Spleen (tissue), 7 donors: Measurements from ENCODE around the gene NINJ1.

ENCODE experiments used
- POLR2A ChIP-seq, 3 donors: fragments of 450-650 bp; IDR thresholded peaks; one replicate each; pipeline ENCODE4 v1.5.1; 2017; ENCODE audit warnings: antibody characterized with exemption in 3 of 3, mild to moderate bottlenecking in 1 of 3
- POLR2AphosphoS5 ChIP-seq, 3 donors: sonication (generic); formaldehyde crosslinking; IDR thresholded peaks; one replicate each; pipeline ENCODE4 v1.5.1; 2017; ENCODE audit warnings: antibody characterized with exemption in 3 of 3
- TF ChIP-seq, protein P1 (sequence below), 11 experiments: fragments of 200-600 bp in 7 of 11; fragments of 450-650 bp in 4 of 11; sonication (generic) in 4 of 11; IDR thresholded peaks in 8 of 11; conservative IDR thresholded peaks in 3 of 11; 1 replicate in 7 of 11; 2 replicates in 4 of 11; pipeline versions ENCODE4 v1.4.0 to v1.8.0; 2016 to 2021; ENCODE audit warnings: antibody characterized with exemption in 11 of 11, inconsistent platforms in 4 of 11, mild to moderate bottlenecking in 1 of 11
- donor health status: DM: no; HTN: no; CAD: no; lungs with moderate emphysema.
- donor health status: DM: no; HTN: no; CAD: no.
- donor health status: DM: no; HTN: no; CAD: no.

DNA sequence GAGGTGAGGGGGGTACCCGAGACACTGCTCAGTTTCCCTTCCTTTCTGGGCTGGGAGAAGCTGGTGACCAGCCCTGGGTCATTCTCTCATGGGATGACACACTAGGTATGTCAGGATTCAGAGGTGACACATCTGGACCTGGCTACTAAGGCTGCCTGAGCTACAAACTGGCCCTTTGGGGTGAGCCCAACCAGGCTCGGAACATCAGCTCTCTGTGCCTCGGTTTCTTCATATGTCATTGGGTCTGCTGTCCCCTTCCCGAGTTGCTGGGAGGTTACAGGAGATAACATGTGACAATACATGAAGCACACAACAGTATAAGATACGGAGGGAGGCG, 26.3 kb downstream of the NINJ1 start:
- no peak for TF ChIP-seq POLR2AphosphoS5 (IDR thresholded peaks at IDR 0.05)
- TF ChIP-seq POLR2A (IDR thresholded peaks at IDR 0.05) = no peak
- TF ChIP-seq, protein P1, sequence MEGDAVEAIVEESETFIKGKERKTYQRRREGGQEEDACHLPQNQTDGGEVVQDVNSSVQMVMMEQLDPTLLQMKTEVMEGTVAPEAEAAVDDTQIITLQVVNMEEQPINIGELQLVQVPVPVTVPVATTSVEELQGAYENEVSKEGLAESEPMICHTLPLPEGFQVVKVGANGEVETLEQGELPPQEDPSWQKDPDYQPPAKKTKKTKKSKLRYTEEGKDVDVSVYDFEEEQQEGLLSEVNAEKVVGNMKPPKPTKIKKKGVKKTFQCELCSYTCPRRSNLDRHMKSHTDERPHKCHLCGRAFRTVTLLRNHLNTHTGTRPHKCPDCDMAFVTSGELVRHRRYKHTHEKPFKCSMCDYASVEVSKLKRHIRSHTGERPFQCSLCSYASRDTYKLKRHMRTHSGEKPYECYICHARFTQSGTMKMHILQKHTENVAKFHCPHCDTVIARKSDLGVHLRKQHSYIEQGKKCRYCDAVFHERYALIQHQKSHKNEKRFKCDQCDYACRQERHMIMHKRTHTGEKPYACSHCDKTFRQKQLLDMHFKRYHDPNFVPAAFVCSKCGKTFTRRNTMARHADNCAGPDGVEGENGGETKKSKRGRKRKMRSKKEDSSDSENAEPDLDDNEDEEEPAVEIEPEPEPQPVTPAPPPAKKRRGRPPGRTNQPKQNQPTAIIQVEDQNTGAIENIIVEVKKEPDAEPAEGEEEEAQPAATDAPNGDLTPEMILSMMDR (IDR thresholded peaks at IDR 0.05 in 8 of 11, conservative IDR thresholded peaks at IDR 0.05 in 3 of 11) = no peak
